Posterior vena cava (tissue), 2 donors: ENCODE measurements around the gene PARD3. TPM values are rescaled to one million over a fixed set of nuclear protein-coding genes. Genes with fewer than 3 reads are reported as not detected.
"Not testable (repeated sequence)": the region's sequence is repeated elsewhere in the genome, so short reads cannot be mapped to it uniquely, and the experiment has no call there.

Experiments
- DNase-seq: peaks from one replicate; pipeline ENCODE4 v3.0.0-alpha.2; 2020; ENCODE audit warnings: low spot score
- intact Hi-C, 2 donors: fragments of 100-400 bp; cut with DNase I; formaldehyde crosslinking; loops; one replicate each; pipeline versions ENCODE4 v1.14.1 to v1.14.2; 2022 to 2023
- total RNA-seq, 2 donors: library from RNA; stranded (reverse); fragmentation: NEBNext Ultra II Directional; extraction: Animal tissue kit (Norgen Biotek cat#: 25700); gene quantifications; one replicate each; pipeline ENCODE4 v1.2.1, GENCODE V29; 2021
- donor health status: DM: yes; HTN: yes; CAD: no.
- donor health status: DM: yes; HTN: yes; CAD: no.

Gene PARD3
- total RNA-seq, 2 donors from 2014 or later = 28.8 to 30.6 TPM

- no peak for DNase-seq
- intact Hi-C loops = no loop called here
Measured at GRCh38 chr10:34650156-34650555, 164.9 kb downstream of the PARD3 start.

GRCh38 chr10:34649385-34649784, 165.7 kb downstream of the PARD3 start:
- intact Hi-C loops = no loop called here
- no peak for DNase-seq

GRCh38 chr10:34648919-34649318, 166.2 kb downstream of the PARD3 start:
- no peak for DNase-seq
- intact Hi-C loops = no loop called here

- intact Hi-C loops = no loop called here
- no peak for DNase-seq
Measured at GRCh38 chr10:34647875-34648865, 166.9 kb downstream of the PARD3 start.

- DNase-seq = no peak
- intact Hi-C loops = no loop called here
Measured at GRCh38 chr10:34647160-34647559, 167.9 kb downstream of the PARD3 start.

- intact Hi-C loops = no loop called here
- no peak for DNase-seq
Measured at GRCh38 chr10:34646331-34646730, 168.8 kb downstream of the PARD3 start.

GRCh38 chr10:34644815-34645214, 170.3 kb downstream of the PARD3 start:
- intact Hi-C loops = not testable (repeated sequence)

GRCh38 chr10:34644224-34644623, 170.9 kb downstream of the PARD3 start:
- no peak for DNase-seq
- intact Hi-C loops = no loop called here

More at GRCh38 chr10:34644815-34645214, 170.3 kb downstream of the PARD3 start:
- DNase-seq = not testable (repeated sequence)

GRCh38 chr10:34643620-34644019, 171.5 kb downstream of the PARD3 start:
- DNase-seq = no peak
- intact Hi-C loops = no loop called here

- DNase-seq = no peak
- intact Hi-C loops = no loop called here
Measured at GRCh38 chr10:34641913-34642558, 173.1 kb downstream of the PARD3 start.

GRCh38 chr10:34641147-34641912, 173.8 kb downstream of the PARD3 start:
- intact Hi-C loops = no loop called here

GRCh38 chr10:34638406-34639054, 176.6 kb downstream of the PARD3 start:
- intact Hi-C loops = loop anchor here in 1 of 2 donors (5.0 kb wide), 2 partner anchors 1301 to 1441 kb away; no protein-coding TSS in a partner anchor

More at GRCh38 chr10:34641147-34641912, 173.8 kb downstream of the PARD3 start:
- no peak for DNase-seq

GRCh38 chr10:34637418-34637911, 177.6 kb downstream of the PARD3 start:
- DNase-seq = peak; percentile 86
- intact Hi-C loops = loop anchor here in 1 of 2 donors (5.0 kb wide), 2 partner anchors 1300 to 1440 kb away; no protein-coding TSS in a partner anchor

More at GRCh38 chr10:34638406-34639054, 176.6 kb downstream of the PARD3 start:
- DNase-seq = peak; percentile 94

GRCh38 chr10:34635111-34635510, 180.0 kb downstream of the PARD3 start:
- no peak for DNase-seq
- intact Hi-C loops = loop anchor here (2.0 to 5.0 kb wide), 3 partner anchors 1298 to 1450 kb away; no protein-coding TSS in a partner anchor

- DNase-seq = no peak
- intact Hi-C loops = no loop called here
Measured at GRCh38 chr10:34633374-34633773, 181.7 kb downstream of the PARD3 start.

- intact Hi-C loops = no loop called here
- DNase-seq = no peak
Measured at GRCh38 chr10:34629084-34629483, 186.0 kb downstream of the PARD3 start.

- DNase-seq = peak; percentile 82
- intact Hi-C loops = no loop called here
Measured at GRCh38 chr10:34628174-34628796, 186.8 kb downstream of the PARD3 start.

- intact Hi-C loops = no loop called here
- DNase-seq = no peak
Measured at GRCh38 chr10:34627741-34628140, 187.4 kb downstream of the PARD3 start.
